ENCODE measurements around the gene ACSM3.
"Not testable (repeated sequence)": the region's sequence is repeated elsewhere in the genome, so short reads cannot be mapped to it uniquely, and the experiment has no call there.

Gene ACSM3

GRCh38 chr16:20805684-20806167 is 41.9 kb downstream of the ACSM3 start:
- not testable (repeated sequence) for DNase-seq (ENCODE audit: low read depth, low spot score)

- peak; percentile 97 for DNase-seq (ENCODE audit: low read depth, low spot score)
Measured at GRCh38 chr16:20806168-20807050, 42.6 kb downstream of the ACSM3 start, which contains the start of the genes ERI2 and REXO5. Gene ERI2 (minus strand): TSS chr16:20806472. CDS start chr16:20806430, 42 bp downstream. Gene REXO5 (plus strand): TSS chr16:20806527. CDS start chr16:20806954, 427 bp downstream.

- no peak for DNase-seq (ENCODE audit: low read depth, low spot score)
Measured at GRCh38 chr16:20807862-20808261, 44.0 kb downstream of the ACSM3 start.

GRCh38 chr16:20811889-20812439 is 48.1 kb downstream of the ACSM3 start:
- no peak for DNase-seq (ENCODE audit: low read depth, low spot score)

- DNase-seq (ENCODE audit: low read depth, low spot score) = no peak
Measured at GRCh38 chr16:20812510-20812909, 48.7 kb downstream of the ACSM3 start.

- DNase-seq (ENCODE audit: low read depth, low spot score) = no peak
Measured at GRCh38 chr16:20814784-20815183, 51.0 kb downstream of the ACSM3 start.

- DNase-seq (ENCODE audit: low read depth, low spot score) = no peak
Measured at GRCh38 chr16:20818929-20819585, 55.2 kb downstream of the ACSM3 start.

- no peak for DNase-seq (ENCODE audit: low read depth, low spot score)
Measured at GRCh38 chr16:20821682-20822081, 57.9 kb downstream of the ACSM3 start.

- no peak for DNase-seq (ENCODE audit: low read depth, low spot score)
Measured at GRCh38 chr16:20822521-20823325, 58.9 kb downstream of the ACSM3 start.

- DNase-seq (ENCODE audit: low read depth, low spot score) = no peak
Measured at GRCh38 chr16:20826039-20826566, 62.3 kb downstream of the ACSM3 start.

GRCh38 chr16:20829536-20829935 is 65.7 kb downstream of the ACSM3 start:
- DNase-seq (ENCODE audit: low read depth, low spot score) = no peak

GRCh38 chr16:20830372-20830771 is 66.6 kb downstream of the ACSM3 start:
- DNase-seq (ENCODE audit: low read depth, low spot score) = no peak

- no peak for DNase-seq (ENCODE audit: low read depth, low spot score)
Measured at GRCh38 chr16:20833086-20833485, 69.3 kb downstream of the ACSM3 start.

GRCh38 chr16:20838240-20838639 is 74.4 kb downstream of the ACSM3 start:
- DNase-seq (ENCODE audit: low read depth, low spot score) = no peak

- no peak for DNase-seq (ENCODE audit: low read depth, low spot score)
Measured at GRCh38 chr16:20839504-20839903, 75.7 kb downstream of the ACSM3 start.

- DNase-seq (ENCODE audit: low read depth, low spot score) = no peak
Measured at GRCh38 chr16:20844054-20844453, 80.2 kb downstream of the ACSM3 start.

- DNase-seq (ENCODE audit: low read depth, low spot score) = no peak
Measured at GRCh38 chr16:20844588-20844987, 80.8 kb downstream of the ACSM3 start.

- no peak for DNase-seq (ENCODE audit: low read depth, low spot score)
Measured at GRCh38 chr16:20846030-20846429, 82.2 kb downstream of the ACSM3 start.

GRCh38 chr16:20846551-20846950 is 82.7 kb downstream of the ACSM3 start:
- no peak for DNase-seq (ENCODE audit: low read depth, low spot score)
